MM.1S (cell line): Measurements from ENCODE around the gene MEF2C.

Experiments
- CTCF ChIP-seq: fragments of 300-600 bp; sonication (generic); IDR thresholded peaks from 2 replicates; pipeline ENCODE4 v1.5.1; 2016; ENCODE audit warnings: antibody characterized with exemption, low read length, mixed read lengths
- EZH2phosphoT487 ChIP-seq: fragments of 300-600 bp; sonication (generic); IDR thresholded peaks from 2 replicates; pipeline ENCODE4 v1.6.1; 2018; ENCODE audit warnings: antibody characterized with exemption, low read length

- no peak for TF ChIP-seq EZH2phosphoT487
- TF ChIP-seq CTCF: no peak
Observed at GRCh38 chr5:88926774-88927173, 43.8 kb upstream of the MEF2C start.
